Stimulated activated CD4-positive, alpha-beta T cell treated with anti-CD3 and anti-CD28 coated beads, Interleukin-1b, Interleukin-23, amount 100 ng/mL, for 24 hours (primary cell): ENCODE results near the gene PM20D2.
A peak's percentile ranks its signal among the peaks of the same experiment; 100 is the strongest.

Experiments
- DNase-seq, 4 experiments: peaks; one replicate each; pipeline ENCODE4 v3.0.0-alpha.2; 2020; ENCODE audit warnings: low read depth in 4 of 4, low spot score in 1 of 4

PM20D2 gene

DNA sequence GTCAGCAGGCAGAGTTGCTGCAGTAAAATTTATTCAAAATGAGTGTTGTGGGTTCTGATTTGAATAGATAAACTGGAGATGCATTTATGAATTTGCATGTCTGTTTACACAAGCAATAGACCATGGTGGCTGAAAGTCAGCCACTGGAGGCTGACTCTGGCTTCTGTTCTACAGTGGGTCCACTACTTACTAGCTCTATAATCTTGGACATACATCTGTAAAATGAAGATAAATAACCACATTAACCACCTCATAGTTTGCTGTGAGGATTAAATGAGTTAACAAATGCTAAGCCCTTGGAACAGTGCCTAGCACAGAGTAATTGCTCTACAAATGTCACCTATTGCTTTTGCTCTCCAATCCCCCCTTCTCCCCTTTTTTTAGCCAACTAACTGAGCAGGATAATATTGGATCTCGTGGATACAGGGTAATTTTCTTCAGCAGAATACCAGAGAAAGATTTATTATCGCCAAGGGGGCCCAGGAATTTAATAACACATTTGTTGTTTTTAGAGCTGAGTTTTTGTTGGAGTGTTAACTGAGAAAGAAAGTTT, 1.4 kb upstream of the PM20D2 start:
- no peak for DNase-seq

DNA sequence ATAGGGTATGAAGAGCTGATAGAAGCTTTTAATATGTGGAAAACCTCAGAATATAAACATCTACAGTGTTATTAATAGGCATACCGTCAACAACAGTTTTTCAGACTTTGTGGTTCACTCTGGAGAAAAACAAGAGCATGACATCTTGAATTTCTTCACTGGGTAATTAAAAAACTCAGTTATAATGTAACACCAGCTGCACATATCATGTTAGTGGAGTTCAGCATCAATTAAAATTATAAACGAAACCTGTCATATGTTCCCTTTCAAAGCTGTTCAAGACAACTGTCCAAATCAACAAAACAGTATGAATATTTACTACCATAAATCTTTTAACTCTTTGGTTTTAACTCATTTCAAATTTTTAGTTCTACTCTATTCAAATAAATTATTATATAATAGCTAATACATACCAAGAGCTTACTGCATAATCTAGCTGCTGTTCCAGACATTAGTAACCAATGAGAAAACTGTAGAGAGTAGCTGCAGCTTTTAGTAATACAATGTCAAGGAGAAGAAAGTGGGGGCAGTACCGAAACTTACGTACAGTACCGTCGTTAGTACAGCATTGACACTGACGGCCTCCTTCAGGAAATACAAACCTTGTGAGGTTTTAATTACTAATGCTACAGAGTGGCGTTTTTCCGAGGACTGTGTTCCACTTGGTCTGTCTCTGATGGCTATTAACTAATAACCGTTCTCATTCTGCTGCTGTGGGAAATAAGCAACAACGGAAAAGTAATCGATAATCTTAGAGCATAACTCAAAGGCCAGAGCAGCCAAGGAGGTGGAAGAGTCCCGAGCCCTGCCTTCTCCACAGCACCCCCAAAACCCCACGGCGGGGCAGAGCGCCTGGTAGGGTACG, 532 bp upstream of the PM20D2 start:
- peak in 3 of 4 experiments; percentile 2 to 12 (median 9) for DNase-seq

DNA sequence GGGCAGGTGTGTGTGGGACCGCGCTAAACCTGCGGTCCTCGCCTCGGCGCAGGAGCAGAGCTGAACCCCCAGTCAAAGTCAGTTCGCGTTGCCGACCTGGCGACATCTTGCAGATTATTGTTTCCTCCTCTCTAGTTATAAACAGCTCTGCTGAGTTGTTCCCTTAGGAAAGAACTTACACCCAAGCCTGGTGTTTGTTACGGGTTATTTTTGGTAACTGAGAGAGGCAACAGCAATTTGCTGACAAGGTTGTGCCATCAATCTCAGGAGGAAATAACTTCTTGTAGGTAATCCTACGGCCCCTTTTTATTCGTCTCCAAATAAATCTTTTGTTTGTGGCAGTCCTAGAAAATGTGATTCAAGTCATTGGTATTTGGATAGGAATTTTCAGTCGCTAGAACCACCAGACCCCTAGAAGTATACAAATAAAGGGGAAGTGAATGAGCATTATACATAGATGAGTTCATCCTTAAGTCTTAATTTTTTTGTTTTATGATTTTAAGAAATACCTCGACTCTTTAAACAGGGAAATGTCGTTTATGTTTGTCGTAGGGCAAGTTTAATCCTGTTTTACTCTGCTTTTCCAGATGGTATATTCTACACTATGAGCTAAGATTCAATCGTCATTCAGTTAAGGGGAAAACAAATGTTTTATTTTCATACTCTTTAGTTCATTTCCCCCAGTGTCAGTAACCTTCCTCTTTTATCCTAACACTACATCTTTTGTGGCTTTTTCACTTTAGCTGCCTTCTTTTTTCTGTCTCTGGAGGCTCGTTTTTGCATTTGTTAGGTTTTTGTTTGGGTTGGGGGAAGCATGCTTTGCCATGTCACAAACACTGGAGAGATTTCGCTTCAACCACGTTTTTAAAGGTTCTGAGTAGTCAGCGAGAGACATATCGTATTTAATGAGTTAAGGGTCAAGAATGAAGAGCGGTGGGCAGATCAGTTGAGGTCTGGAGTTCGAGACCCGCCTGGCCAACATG, 1.2 kb downstream of the PM20D2 start:
- DNase-seq: peak in 1 of 4 experiments; percentile 19

DNA sequence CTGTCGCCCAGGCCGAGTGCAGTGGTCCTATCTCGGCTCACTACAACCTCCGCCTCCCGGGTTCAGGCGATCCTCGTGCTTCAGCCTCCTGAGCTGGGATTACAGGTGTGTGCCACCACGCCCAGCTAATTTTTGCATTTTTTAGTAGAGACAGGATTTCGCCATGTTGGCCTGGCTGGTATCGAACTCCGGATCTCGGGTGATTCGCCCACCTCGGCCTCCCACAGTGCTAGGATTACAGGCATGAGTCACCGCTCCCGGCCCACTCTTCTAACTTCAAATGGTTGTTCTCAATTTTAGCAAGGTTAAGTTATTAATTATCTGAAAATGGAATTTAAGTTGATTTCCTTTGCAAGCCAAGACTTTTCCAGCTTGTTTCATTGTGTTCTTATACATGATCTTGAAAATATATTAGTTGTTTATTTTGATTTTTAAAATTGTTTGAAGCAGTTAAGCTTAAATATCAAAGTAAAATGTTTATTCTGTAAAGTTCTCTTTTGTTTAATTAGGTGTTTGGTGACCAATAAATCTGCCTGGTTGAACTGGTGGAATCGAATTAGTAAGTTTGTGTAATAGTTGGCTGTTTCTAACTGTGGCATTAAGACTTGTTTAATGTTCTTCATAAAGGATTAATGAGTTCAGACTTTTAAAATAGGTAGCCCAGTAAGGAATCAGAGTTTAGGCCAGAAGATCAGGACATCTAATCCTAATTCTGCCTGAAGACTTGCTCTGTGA, 2.3 kb downstream of the PM20D2 start:
- peak in 1 of 4 experiments; percentile 22 for DNase-seq

DNA sequence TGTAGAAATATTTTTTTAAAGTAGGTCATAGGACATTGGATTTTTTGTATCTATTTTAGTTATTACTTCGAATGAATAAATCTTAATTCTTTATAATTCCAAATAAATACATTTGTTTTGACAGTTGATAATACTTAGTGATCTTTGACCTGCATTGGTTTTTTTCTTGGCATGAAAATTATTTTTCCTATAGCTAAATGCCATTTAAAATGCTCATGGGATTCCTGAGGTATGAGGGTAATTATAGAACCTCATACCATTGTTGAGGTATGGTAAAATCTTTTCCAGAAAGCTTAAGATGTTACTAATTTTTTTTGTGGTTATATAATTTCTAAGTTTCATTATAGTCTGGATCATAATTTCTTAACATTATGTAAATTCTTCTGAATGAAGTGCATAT, 8.3 kb downstream of the PM20D2 start:
- no peak for DNase-seq

DNA sequence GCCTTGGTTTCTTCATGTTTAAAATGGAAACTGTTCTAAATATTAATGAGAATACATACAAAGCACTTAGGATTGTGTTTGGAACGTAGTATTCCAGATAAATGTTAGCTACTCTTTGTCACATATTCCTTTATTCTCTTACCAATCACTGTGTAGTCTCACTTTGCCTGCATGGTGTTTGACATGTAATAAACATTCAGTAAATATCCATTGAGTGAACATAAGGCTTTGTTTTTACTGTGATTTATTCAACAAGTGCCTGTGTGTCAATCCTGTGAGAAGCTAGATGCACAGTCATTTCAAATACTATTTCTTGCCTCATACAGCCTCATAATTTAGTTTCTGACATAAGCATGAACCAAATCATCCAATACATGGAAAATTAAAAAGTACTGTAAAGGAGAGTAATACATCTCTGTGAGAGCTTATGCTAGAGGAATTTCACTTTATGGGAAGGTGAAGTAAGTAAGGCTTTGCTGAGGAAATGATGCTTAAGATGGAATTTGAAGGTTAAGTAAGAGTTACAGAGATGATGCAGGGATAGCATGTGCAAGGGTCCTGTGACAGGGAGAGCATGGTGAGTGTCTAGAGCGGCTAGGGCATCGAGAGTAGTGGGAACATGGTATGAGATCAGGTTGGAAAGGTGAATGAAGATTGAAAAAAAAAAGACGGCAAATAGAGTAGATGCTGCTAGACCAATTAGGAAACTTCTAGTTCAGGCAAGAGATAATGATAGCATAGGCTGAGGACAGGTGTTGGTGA, 14.7 kb downstream of the PM20D2 start:
- DNase-seq: no peak

DNA sequence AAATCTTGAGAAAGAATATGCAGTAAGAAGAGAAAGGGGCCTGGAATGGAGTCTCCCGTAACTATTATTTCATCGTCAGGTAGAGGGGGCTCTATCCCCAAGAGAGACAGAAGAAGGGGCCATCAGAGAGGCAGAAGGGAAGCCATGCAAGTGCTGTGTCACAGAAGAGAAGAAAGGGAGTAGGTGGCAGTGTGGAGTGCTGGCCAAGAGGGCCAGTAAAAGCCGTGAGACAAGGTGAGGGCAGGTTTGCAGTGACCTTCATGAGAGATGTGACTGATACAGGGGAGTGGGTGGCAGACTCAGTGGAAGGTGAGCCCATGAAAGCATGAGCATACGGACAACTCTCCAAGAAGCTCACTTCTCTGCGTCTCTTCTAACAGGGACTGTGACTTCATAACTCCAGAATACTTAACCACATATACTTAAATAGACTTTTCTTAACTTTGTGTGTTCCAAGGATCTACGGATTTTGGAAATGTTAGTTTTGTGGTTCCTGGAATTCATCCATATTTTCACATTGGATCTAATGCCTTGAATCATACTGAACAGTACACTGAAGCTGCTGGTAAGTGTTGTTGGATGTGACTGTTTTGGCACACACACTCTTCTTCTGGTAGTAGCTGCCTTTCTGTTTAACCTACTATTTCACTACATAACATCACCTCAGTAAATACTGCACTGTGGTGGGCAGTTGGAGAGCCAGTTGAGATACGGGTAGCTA, 15.6 kb downstream of the PM20D2 start:
- DNase-seq: no peak

DNA sequence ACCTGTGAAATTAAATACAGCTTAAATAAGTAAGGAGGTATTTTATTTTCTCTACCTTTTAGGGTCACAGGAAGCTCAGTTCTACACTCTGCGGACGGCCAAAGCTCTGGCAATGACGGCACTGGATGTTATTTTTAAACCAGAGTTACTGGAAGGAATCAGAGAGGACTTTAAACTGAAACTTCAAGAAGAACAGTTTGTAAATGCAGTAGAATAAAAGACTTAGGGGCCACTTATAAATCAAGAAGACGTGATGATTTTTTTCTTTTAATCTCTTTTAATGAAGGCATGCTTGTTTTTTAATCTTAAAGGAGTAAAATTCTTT, 16.2 kb downstream of the PM20D2 start:
- no peak for DNase-seq

DNA sequence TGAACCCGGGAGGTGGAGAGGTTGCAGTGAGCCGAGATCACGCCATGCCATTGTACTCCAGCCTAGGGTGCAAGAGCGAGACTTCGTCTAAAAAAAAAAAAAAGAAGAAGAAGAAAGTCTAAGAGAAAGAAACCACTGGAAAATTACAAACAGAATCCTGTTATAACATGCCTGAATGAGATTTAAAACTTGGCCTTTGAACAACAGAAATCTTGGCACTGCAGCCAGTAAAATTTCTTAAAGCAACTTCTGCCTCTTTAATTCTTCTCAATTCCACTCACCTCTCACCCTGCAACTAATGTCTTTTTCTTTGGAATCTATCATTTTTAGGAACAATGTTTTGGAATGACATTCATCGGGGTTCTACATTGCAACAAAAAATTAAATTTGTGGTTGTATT, 26.3 kb downstream of the PM20D2 start:
- DNase-seq: no peak

DNA sequence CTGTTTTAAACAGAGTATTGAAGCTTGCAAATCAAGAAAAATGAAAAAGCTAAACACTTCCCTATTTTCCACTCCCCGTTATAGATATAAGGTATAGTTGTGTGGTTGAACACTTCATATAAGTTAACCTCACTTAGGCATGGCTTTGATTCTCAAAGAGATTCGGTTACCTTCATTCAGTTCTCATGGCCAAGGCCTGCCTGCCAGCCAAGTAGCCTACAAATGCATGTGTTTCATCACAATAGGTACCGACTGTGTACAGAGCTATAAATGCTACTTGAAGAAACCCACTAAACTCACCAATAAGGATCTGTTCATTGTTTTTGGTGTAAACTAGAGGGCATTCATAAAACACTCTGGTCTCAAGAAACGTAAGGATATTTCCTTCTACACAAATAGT, 27.8 kb downstream of the PM20D2 start:
- no peak for DNase-seq

DNA sequence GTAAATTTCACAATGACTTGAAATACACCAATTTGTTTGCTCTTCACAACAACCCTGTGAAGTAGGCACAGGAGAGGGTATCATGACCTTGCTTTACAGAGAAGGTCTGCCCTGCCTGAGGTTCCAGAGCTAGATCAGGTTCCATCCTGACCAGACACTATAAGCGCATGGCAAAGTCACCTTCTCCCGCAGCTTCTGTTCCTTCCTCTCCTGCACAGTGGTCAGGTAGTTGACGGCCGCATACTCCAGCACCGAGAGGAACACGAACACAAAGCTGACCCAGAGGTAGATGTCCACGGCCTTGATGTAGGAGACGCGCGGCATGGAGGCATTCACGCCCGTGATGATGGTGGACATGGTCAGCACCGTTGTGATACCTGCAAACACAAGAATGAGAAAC, 34.3 kb downstream of the PM20D2 start:
- no peak for DNase-seq

DNA sequence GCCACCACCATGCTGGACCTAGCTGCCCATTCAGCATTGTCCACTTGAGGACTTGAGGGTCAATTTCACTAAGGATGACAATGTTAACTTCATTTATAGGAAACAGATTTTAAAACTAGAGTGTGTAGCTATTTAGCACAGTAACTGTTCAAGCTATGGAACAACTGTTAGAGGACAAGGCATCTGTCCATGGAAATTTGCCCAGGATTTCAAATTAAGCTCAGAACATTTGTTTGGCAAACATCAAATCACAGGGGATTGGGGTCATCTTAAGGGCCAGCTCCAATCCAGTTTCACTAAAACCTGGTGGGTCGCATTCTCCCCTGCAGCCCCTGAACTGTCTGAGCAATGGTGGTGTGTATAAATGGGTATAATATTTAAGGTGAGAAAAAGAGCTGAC, 35.1 kb downstream of the PM20D2 start:
- no peak for DNase-seq

DNA sequence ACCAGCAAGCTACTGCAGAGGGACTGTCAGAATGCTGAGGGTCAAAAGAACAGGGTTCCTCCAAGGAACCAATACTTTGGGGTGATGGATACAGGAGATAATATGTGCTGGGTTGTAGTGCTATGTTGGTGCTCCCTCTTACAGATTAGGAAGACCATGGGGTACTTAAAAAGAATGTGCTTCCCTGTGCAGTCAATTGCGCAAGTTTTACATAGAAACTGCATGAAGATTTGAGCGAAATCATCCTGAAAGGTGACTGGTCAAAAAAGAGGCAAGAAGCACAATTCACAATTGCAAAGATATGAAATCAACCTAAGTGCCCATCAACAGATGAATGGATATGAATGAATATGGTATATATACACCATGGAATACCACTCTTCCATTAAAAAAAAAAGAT, 37.4 kb downstream of the PM20D2 start:
- DNase-seq: no peak

DNA sequence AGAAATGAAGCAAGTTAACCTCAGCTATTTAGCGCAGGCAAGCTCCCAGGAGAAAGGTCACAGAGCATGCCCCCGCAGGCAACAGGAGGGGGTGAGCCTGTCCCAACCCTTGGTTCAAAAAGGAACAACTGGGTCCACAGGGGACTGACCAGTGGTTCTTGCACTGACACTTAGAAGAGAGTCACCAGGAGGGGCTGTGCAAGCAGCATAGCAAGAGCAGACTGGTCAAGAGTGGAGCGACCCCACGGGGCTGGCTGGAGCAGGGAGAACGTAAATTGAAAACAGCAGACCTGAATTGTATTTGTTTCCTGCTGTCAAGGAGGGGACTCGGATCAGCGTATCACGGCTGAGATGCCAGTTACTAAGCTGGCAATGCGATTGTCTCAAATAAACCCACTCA, 38.5 kb downstream of the PM20D2 start:
- no peak for DNase-seq

DNA sequence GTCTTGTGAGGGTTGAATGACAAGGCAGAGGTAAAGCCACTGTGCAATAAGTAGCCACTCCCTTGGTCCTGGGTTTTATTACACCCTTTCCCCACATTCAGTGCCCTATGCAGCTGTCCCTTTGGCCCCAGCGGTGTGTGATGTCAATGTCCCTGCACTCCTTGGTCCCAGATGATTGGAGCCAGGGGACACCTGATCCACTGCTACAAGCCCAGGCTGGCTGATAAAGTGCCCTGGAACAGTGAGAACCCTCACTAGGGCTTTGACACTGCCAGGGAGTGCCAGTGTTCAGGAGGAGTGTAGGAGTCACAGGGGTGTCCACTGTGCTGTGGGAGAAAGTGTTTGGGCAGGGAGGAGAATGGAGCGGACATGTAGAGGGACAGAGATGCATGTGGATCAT, 40.9 kb downstream of the PM20D2 start:
- no peak for DNase-seq

DNA sequence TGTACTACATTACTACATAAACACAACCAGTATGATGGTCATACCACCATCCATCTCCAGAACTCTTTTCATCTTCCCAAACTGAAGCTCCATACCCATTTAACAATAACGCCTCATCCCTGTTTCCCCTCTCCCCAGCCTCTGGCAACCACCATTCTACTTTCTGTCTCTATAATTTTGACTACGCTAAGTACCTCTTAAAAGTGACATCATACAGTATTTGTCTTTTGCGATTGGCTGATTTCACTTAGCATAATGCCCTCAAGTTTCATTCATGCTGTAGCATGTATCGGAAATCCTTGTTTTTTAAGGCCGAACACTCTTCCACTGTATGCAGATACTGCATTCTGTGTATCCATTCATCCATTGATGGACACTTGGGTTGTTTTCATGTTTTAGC, 41.6 kb downstream of the PM20D2 start:
- no peak for DNase-seq

DNA sequence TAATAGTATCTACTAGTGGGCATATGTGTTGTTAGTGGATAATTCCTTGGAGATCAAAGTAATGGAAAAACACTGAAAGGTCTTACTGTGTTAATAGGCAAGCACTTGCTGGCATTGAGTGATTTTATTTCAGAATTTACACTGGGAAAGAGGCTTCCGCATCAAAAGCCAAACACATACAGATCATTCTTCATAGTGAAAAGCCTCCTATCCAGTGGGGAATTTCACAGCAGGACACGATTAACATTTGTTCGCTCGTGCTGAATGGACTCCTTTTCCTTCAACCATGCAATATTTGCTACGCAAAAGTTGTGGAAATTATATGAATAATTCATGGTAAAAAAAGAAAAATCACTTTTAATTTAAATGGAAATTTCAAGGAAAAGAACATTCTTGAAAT, 44.9 kb downstream of the PM20D2 start:
- no peak for DNase-seq

DNA sequence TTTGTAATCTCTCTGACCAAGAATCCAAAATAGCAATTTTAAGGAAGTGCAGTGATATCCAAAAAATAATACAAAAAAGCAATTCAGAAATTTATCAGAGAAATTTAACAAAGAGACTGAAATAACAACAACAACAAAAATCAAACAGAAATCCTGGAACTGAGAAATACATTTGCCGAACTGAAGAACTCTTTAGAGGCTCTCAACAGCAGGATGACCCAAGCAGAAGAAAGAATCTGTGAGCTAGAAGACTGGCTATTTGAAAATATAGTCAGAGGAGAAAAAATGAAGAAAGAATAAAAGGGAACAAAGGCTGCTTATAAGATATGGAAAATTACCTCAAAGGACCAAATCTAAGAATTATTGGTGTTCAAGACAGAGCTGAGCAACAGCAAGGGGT, 48.7 kb downstream of the PM20D2 start:
- no peak for DNase-seq

DNA sequence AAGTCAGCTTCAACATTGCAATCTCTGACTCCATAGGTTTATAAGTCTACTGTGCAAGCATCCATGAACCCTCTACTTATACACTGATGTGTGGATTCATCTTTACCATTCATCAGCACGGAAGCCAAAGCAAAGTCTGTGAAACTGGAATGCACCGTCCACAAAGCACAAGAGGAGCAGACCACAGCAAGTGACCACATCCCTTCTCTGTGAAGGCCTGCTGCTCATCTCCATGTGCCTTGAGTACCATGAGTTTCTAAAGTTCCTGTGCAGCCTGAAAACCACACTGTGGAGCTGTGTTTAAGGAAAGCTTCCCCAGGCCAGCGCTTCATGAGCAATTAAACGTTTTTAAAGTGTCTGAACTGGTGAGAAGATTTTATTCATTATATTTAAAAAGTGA, 51.3 kb downstream of the PM20D2 start:
- DNase-seq: no peak

DNA sequence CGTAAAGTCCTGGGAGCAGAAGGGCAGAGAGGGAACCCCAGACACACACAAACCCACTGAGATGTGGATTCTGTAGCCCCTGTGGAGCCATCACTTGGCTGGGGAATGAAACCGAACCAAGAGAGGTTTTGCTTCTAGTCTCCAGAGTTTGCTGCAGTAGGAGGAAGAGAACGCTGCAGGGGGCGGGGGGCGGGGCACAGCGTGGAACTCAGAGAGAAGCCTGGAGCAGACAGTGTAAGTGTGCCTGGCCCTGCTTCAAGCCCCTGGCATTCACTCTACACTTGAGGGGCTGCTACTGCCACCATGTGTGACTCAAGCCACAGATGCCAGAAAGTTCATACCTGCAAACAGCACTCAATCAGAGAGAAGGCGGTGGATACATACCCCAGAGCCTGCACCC, 52.4 kb downstream of the PM20D2 start:
- no peak for DNase-seq
